SK-N-MC (cell line): ENCODE measurements around the gene C19orf73.

ENCODE experiments used
- EZH2 ChIP-seq: fragments of 200-600 bp; sonication (generic); IDR thresholded peaks from one replicate; pipeline ENCODE4 v1.6.1; 2017; ENCODE audit warnings: antibody characterized with exemption
- POLR2AphosphoS5 ChIP-seq: IDR thresholded peaks from 2 replicates; pipeline ENCODE4 v1.6.1; 2012; ENCODE audit warnings: mild to moderate bottlenecking, low read depth, low read length, borderline replicate concordance

DNA sequence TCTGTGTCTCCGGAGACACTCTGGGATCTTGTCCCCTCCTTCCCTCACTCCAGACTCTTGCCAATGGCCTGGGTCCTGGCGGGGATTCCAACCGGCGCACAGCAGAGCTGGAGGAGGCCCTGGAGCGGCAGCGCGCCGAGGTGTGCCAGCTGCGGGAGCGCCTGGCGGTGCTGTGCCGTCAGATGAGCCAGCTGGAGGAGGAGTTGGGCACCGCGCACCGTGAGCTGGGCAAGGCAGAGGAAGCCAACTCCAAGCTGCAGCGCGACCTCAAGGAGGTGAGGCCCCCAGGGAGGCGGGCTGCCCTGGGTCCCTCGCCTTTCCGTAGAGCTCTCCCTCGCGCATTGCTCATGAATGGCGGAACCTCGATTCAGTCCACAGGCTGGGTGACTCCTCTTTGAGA is 11.4 kb upstream of the C19orf73 start:
- TF ChIP-seq POLR2AphosphoS5 (no peak), EZH2 (no peak)
